ENCODE results near the gene TEN1. TPM values are rescaled to one million over a fixed set of nuclear protein-coding genes. Genes with fewer than 3 reads are reported as not detected.

TEN1 gene
- total and polyA plus RNA-seq, 2 of the 13 experiments (the other 11 are each of a cell fraction or from before 2014, with no cell fraction given) = 18.0 to 21.3 TPM

DNA sequence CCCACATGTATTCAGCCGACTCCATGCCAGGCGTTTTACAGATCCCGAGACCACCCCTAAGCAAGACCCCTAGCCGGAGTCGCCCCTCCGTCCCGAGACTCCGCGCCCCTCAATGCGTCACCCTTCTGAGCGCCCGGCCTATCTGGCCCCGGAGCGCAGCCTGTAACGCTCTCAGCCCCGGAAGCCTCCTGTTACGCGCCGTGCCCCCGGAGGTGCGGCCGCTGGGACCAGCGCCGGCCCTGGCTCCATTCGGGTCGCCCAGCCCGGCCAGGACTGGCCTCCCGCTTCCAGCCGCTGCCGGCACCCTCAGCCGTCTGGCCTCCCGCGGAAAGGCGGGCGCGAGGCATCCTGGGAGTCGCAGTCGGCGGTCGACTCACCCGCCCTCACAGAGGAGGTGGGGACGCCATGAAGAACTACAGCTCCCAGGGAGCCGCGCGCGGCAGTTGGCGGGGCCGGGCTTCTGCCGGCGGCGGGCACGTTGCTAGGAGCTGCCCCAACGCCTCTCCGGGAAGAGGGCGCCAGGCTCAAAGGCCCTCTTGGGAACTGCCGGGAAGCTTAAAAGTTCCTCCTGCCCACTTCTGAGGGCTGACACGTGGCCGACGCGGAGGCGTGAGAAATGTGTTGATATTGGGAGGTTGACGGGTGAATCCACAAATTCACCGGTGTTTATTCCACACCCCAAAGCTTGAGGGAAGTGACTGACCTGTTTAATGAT lies 38.2 kb upstream of the TEN1 start, which contains the start of gene FBF1 (continued):
- TF ChIP-seq, protein P1, sequence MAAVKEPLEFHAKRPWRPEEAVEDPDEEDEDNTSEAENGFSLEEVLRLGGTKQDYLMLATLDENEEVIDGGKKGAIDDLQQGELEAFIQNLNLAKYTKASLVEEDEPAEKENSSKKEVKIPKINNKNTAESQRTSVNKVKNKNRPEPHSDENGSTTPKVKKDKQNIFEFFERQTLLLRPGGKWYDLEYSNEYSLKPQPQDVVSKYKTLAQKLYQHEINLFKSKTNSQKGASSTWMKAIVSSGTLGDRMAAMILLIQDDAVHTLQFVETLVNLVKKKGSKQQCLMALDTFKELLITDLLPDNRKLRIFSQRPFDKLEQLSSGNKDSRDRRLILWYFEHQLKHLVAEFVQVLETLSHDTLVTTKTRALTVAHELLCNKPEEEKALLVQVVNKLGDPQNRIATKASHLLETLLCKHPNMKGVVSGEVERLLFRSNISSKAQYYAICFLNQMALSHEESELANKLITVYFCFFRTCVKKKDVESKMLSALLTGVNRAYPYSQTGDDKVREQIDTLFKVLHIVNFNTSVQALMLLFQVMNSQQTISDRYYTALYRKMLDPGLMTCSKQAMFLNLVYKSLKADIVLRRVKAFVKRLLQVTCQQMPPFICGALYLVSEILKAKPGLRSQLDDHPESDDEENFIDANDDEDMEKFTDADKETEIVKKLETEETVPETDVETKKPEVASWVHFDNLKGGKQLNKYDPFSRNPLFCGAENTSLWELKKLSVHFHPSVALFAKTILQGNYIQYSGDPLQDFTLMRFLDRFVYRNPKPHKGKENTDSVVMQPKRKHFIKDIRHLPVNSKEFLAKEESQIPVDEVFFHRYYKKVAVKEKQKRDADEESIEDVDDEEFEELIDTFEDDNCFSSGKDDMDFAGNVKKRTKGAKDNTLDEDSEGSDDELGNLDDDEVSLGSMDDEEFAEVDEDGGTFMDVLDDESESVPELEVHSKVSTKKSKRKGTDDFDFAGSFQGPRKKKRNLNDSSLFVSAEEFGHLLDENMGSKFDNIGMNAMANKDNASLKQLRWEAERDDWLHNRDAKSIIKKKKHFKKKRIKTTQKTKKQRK (IDR thresholded peaks at IDR 0.05; ENCODE audit: low read length) = no peak
- TF ChIP-seq ZNF83 (CRISPR knock-in tag; IDR thresholded peaks at IDR 0.05; ENCODE audit: borderline replicate concordance) = no peak
- TF ChIP-seq YY1 (IDR thresholded peaks at IDR 0.05; ENCODE audit: insufficient read depth, insufficient replicate concordance, low read depth, low read length) = peak; percentile 89
- no peak for TF ChIP-seq ZNF510 (CRISPR knock-in tag; IDR thresholded peaks at IDR 0.05; ENCODE audit: low read depth)
- peak; percentile 79 for TF ChIP-seq EEA1 (CRISPR knock-in tag; IDR thresholded peaks at IDR 0.05; ENCODE audit: borderline replicate concordance)
- peak; percentile 71; the same call in 1 of the 2 replicates for TF ChIP-seq ZNF569 (CRISPR knock-in tag; IDR thresholded peaks at IDR 0.05; ENCODE audit: borderline replicate concordance)
- TF ChIP-seq POLR2AphosphoS2 (IDR thresholded peaks at IDR 0.05; ENCODE audit: low read depth, low read length) = 0 out of 2 replicates have a peak, but pooled peaks have one; percentile 27
- peak; percentile 49; the same call in 1 of the 2 replicates for TF ChIP-seq ATF3 (CRISPR knock-in tag; IDR thresholded peaks at IDR 0.05)
- peak; percentile 74 for TF ChIP-seq ETV5 (CRISPR knock-in tag; IDR thresholded peaks at IDR 0.05; ENCODE audit: borderline replicate concordance)
- peak; percentile 98 for TF ChIP-seq ZFP36L1 (CRISPR knock-in tag; IDR thresholded peaks at IDR 0.05)
- TF ChIP-seq MAFF (IDR thresholded peaks at IDR 0.05; ENCODE audit: low read depth, low read length) = peak; percentile 12; the same call in 1 of the 2 replicates
- no peak for TF ChIP-seq SOX13 (IDR thresholded peaks at IDR 0.05)
- TF ChIP-seq SOX13 (CRISPR knock-in tag; conservative IDR thresholded peaks at IDR 0.05 in 1 of 2, IDR thresholded peaks at IDR 0.05 in 1 of 2) = peak in 1 of 2 experiments; percentile 53; a peak in 2 of 4 replicates
- TF ChIP-seq MTA3 (CRISPR knock-in tag; IDR thresholded peaks at IDR 0.05) = no peak
- TF ChIP-seq NPAS2 (CRISPR knock-in tag; IDR thresholded peaks at IDR 0.05; ENCODE audit: borderline replicate concordance) = no peak
- TF ChIP-seq RFX1 (IDR thresholded peaks at IDR 0.05) = peak; percentile 95
- TF ChIP-seq MED8 (CRISPR knock-in tag; IDR thresholded peaks at IDR 0.05; ENCODE audit: insufficient replicate concordance) = peak; percentile 96
- no peak for TF ChIP-seq CENPBD1 (CRISPR knock-in tag; IDR thresholded peaks at IDR 0.05; ENCODE audit: borderline replicate concordance, low read depth)
- no peak for TF ChIP-seq SNAPC2 (CRISPR knock-in tag; IDR thresholded peaks at IDR 0.05)
- TF ChIP-seq TMF1 (CRISPR knock-in tag; IDR thresholded peaks at IDR 0.05; ENCODE audit: low read depth) = peak; percentile 71; the same call in 1 of the 2 replicates
- peak; percentile 81 for TF ChIP-seq HNRNPL (IDR thresholded peaks at IDR 0.05; ENCODE audit: low read depth, low read length)
- peak; percentile 90 for TF ChIP-seq E2F2 (CRISPR knock-in tag; IDR thresholded peaks at IDR 0.05; ENCODE audit: borderline replicate concordance)
- peak; percentile 97 for TF ChIP-seq IKZF5 (CRISPR knock-in tag; IDR thresholded peaks at IDR 0.05)
- peak; percentile 99 for TF ChIP-seq ZNF143 (CRISPR knock-in tag; IDR thresholded peaks at IDR 0.05)

Measured in HepG2 (cell line).